ENCODE results near the gene IFT80. TPM values are rescaled to one million over a fixed set of nuclear protein-coding genes. Genes with fewer than 3 reads are reported as not detected.
"Not testable (repeated sequence)": the region's sequence is repeated elsewhere in the genome, so short reads cannot be mapped to it uniquely, and the experiment has no call there.

The IFT80 gene
- total RNA-seq, 1 donor from 2014 or later: 90.0 TPM

- Histone ChIP-seq H4K20me1 (ENCODE audit: low read depth) (no peaks in the 10 kb centered on the region), H3K4me2 (no peak overlapping the region)
Measured at GRCh38 chr3:160331127-160331937, 67.7 kb downstream of the IFT80 start.

GRCh38 chr3:160330690-160331089, 68.3 kb downstream of the IFT80 start:
- no peak for DNase-seq (ENCODE audit: low spot score)
- Mint-ChIP-seq H3K36me3 (peaks cover 5% of the 10 kb centered on the region), H3K27me3 (ENCODE audit: insufficient read depth, low read depth) (peaks cover 3% of the 10 kb centered on the region), H3K4me3 (no peak overlapping the region), H3K4me1 (no peaks in the 10 kb centered on the region), H3K27ac (no peak overlapping the region), H3K9me3 (no peaks in the 10 kb centered on the region)
- Histone ChIP-seq H4K20me1 (ENCODE audit: low read depth) (no peaks in the 10 kb centered on the region), H2AFZ (replicated peaks) (no peak overlapping the region), H3K4me2 (no peak overlapping the region), H3K9ac (no peak overlapping the region), H3K36me3 (no peaks in the 10 kb centered on the region), H3K4me1 (no peaks in the 10 kb centered on the region), H3F3A (ENCODE audit: low read depth) (no peaks in the 10 kb centered on the region), H3K9me3 (ENCODE audit: low read depth) (no peaks in the 10 kb centered on the region), H3K4me3 (no peak overlapping the region), H3K27ac (no peak overlapping the region), H3K27me3 (no peaks in the 10 kb centered on the region), H3K79me2 (ENCODE audit: low read depth) (no peaks in the 10 kb centered on the region)
- TF ChIP-seq EZH2 (IDR thresholded peaks at IDR 0.05): no peak
- no peak for TF ChIP-seq CTCF (IDR thresholded peaks at IDR 0.05)
- no peak for TF ChIP-seq EZH2phosphoT487 (IDR thresholded peaks at IDR 0.05)

More at GRCh38 chr3:160331127-160331937, 67.7 kb downstream of the IFT80 start:
- H3K4me1 ChIP-seq: no peaks in the 10 kb centered on the region
- TF ChIP-seq EZH2 (IDR thresholded peaks at IDR 0.05): no peak
- no peak for TF ChIP-seq EZH2phosphoT487 (IDR thresholded peaks at IDR 0.05)
- TF ChIP-seq CTCF (IDR thresholded peaks at IDR 0.05): no peak
- no peak overlapping the region for H3K9ac ChIP-seq
- H3K27me3 ChIP-seq: no peaks in the 10 kb centered on the region
- no peak for DNase-seq (ENCODE audit: low spot score)
- Mint-ChIP-seq H3K27ac (no peak overlapping the region), H3K27me3 (ENCODE audit: insufficient read depth, low read depth) (peaks cover 3% of the 10 kb centered on the region), H3K4me3 (no peak overlapping the region), H3K36me3 (peaks cover 5% of the 10 kb centered on the region), H3K4me1 (no peaks in the 10 kb centered on the region), H3K9me3 (no peaks in the 10 kb centered on the region)
- H3K79me2 ChIP-seq (ENCODE audit: low read depth): no peaks in the 10 kb centered on the region
- H3K27ac ChIP-seq: no peak overlapping the region
- H3K4me3 ChIP-seq: no peak overlapping the region
- H2AFZ ChIP-seq (replicated peaks): no peak overlapping the region
- H3K36me3 ChIP-seq: no peaks in the 10 kb centered on the region
- H3K9me3 ChIP-seq (ENCODE audit: low read depth): no peaks in the 10 kb centered on the region
- no peaks in the 10 kb centered on the region for H3F3A ChIP-seq (ENCODE audit: low read depth)

- Mint-ChIP-seq H3K9me3 (no peaks in the 10 kb centered on the region), H3K4me3 (no peak overlapping the region), H3K27me3 (ENCODE audit: insufficient read depth, low read depth) (peaks cover 2% of the 10 kb centered on the region), H3K36me3 (peaks cover 5% of the 10 kb centered on the region), H3K27ac (no peak overlapping the region), H3K4me1 (no peaks in the 10 kb centered on the region)
- Histone ChIP-seq H2AFZ (replicated peaks) (no peak overlapping the region), H3F3A (ENCODE audit: low read depth) (no peaks in the 10 kb centered on the region), H3K4me1 (no peaks in the 10 kb centered on the region), H3K9ac (no peak overlapping the region), H4K20me1 (ENCODE audit: low read depth) (no peaks in the 10 kb centered on the region), H3K4me2 (no peak overlapping the region), H3K79me2 (ENCODE audit: low read depth) (no peaks in the 10 kb centered on the region), H3K9me3 (ENCODE audit: low read depth) (no peaks in the 10 kb centered on the region), H3K4me3 (no peak overlapping the region), H3K27ac (no peak overlapping the region), H3K36me3 (no peaks in the 10 kb centered on the region), H3K27me3 (no peaks in the 10 kb centered on the region)
- DNase-seq (ENCODE audit: low spot score): no peak
- TF ChIP-seq EZH2 (IDR thresholded peaks at IDR 0.05): no peak
- no peak for TF ChIP-seq EZH2phosphoT487 (IDR thresholded peaks at IDR 0.05)
- no peak for TF ChIP-seq CTCF (IDR thresholded peaks at IDR 0.05)
Measured at GRCh38 chr3:160330109-160330508, 68.9 kb downstream of the IFT80 start.

GRCh38 chr3:160326286-160326685, 72.7 kb downstream of the IFT80 start:
- H2AFZ ChIP-seq (replicated peaks); H3K9ac ChIP-seq; H3K27ac Mint-ChIP-seq; H3K4me1 Mint-ChIP-seq; H3K4me3 ChIP-seq; H3K4me3 Mint-ChIP-seq; H3K4me2 ChIP-seq; H3K27me3 Mint-ChIP-seq (ENCODE audit: insufficient read depth, low read depth); H4K20me1 ChIP-seq (ENCODE audit: low read depth); H3K4me1 ChIP-seq; H3K79me2 ChIP-seq (ENCODE audit: low read depth); H3K27ac ChIP-seq; H3K27me3 ChIP-seq; H3K36me3 ChIP-seq; H3K36me3 Mint-ChIP-seq; H3F3A ChIP-seq (ENCODE audit: low read depth); H3K9me3 Mint-ChIP-seq; H3K9me3 ChIP-seq (ENCODE audit: low read depth); DNase-seq (ENCODE audit: low spot score): not testable (repeated sequence)

GRCh38 chr3:160321821-160322220, 77.2 kb downstream of the IFT80 start:
- not testable (repeated sequence) for H2AFZ ChIP-seq (replicated peaks); DNase-seq (ENCODE audit: low spot score); H3K36me3 Mint-ChIP-seq; H3F3A ChIP-seq (ENCODE audit: low read depth); H3K4me1 ChIP-seq; H3K4me2 ChIP-seq; H3K4me3 Mint-ChIP-seq; H4K20me1 ChIP-seq (ENCODE audit: low read depth); H3K27me3 Mint-ChIP-seq (ENCODE audit: insufficient read depth, low read depth); H3K4me1 Mint-ChIP-seq; H3K9me3 Mint-ChIP-seq; H3K9ac ChIP-seq; H3K27me3 ChIP-seq; H3K9me3 ChIP-seq (ENCODE audit: low read depth); H3K36me3 ChIP-seq; H3K27ac ChIP-seq; H3K4me3 ChIP-seq; H3K27ac Mint-ChIP-seq; H3K79me2 ChIP-seq (ENCODE audit: low read depth)

All from neural progenitor cell (in vitro differentiated cells).